ENCODE results near the gene ABCA4.
"Not testable (repeated sequence)": the region's sequence is repeated elsewhere in the genome, so short reads cannot be mapped to it uniquely, and the experiment has no call there.

ABCA4 gene

DNA sequence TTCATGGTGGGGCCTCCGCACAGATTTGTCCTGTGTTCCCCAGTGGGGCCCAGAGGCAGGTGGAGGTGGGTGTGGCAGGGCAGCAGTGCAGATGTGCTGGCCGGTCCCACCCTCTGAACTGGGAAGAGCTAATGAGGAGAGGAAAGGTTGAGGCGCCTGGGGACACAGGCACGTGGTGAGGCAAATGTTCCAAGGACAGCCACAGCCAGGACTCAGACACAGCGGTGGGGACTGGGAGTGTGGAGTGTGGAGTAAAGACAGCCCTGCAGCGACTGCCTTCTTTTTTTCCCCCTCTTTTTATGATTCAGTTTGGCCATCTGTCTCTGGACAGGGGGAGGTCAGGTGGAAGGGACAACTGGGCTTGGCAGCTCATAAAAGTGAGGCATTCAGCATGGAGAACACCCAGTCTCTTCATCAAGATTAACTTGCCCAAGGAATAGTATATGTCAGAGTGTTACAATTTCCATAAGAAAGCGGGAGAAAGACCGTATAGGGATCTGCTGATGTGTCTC, 107.5 kb downstream of the ABCA4 start:
- Mint-ChIP-seq H3K27ac (no peak overlapping the region), H3K4me1 (ENCODE audit: low read depth) (peaks cover 5% of the 10 kb centered on the region), H3K4me3 (no peak overlapping the region), H3K9me3 (ENCODE audit: low read depth) (no peaks in the 10 kb centered on the region), H3K27me3 (no peaks in the 10 kb centered on the region), H3K36me3 (no peaks in the 10 kb centered on the region)

- no peaks in the 10 kb centered on the region for H3K36me3 Mint-ChIP-seq
- H3K27ac Mint-ChIP-seq: no peak overlapping the region
- no peak overlapping the region for H3K4me3 Mint-ChIP-seq
- H3K4me1 Mint-ChIP-seq (ENCODE audit: low read depth): peaks cover 5% of the 10 kb centered on the region
- H3K9me3 Mint-ChIP-seq (ENCODE audit: low read depth): no peaks in the 10 kb centered on the region
- no peaks in the 10 kb centered on the region for H3K27me3 Mint-ChIP-seq
Measured at GRCh38 chr1:94012708-94013366, 108.1 kb downstream of the ABCA4 start.

- no peaks in the 10 kb centered on the region for H3K9me3 Mint-ChIP-seq (ENCODE audit: low read depth)
- no peaks in the 10 kb centered on the region for H3K36me3 Mint-ChIP-seq
- H3K27ac Mint-ChIP-seq: no peak overlapping the region
- no peaks in the 10 kb centered on the region for H3K27me3 Mint-ChIP-seq
- H3K4me1 Mint-ChIP-seq (ENCODE audit: low read depth): no peaks in the 10 kb centered on the region
- H3K4me3 Mint-ChIP-seq: no peak overlapping the region
Measured at GRCh38 chr1:94011709-94012595, 109.0 kb downstream of the ABCA4 start.

GRCh38 chr1:94011129-94011528, 109.8 kb downstream of the ABCA4 start:
- no peaks in the 10 kb centered on the region for H3K36me3 Mint-ChIP-seq
- no peaks in the 10 kb centered on the region for H3K9me3 Mint-ChIP-seq (ENCODE audit: low read depth)
- no peak overlapping the region for H3K4me3 Mint-ChIP-seq
- H3K27ac Mint-ChIP-seq: no peak overlapping the region
- H3K27me3 Mint-ChIP-seq: peaks cover 3% of the 10 kb centered on the region
- H3K4me1 Mint-ChIP-seq (ENCODE audit: low read depth): no peaks in the 10 kb centered on the region

DNA sequence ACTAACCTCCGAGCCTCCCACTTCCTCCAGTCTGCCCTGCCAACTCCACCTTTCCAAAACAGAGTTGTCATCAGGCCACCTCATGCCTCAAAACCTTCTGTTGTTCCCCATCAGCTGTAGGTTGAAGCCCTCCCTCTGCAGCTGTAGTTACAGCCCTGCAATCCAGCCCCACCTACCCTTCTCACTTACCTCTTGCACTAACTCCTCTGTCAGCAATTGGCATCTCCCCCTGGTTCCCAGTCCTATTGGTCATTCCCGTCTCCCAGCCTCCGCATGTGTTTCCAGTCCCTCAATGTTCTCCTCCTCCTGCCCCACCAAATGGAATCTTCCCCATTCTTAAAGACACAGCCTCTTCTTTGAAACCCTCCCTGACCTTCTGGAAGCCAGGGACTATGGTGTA, 111.6 kb downstream of the ABCA4 start:
- Mint-ChIP-seq H3K9me3 (ENCODE audit: low read depth) (no peaks in the 10 kb centered on the region), H3K27me3 (peaks cover 3% of the 10 kb centered on the region), H3K27ac (no peak overlapping the region), H3K4me1 (ENCODE audit: low read depth) (no peaks in the 10 kb centered on the region), H3K4me3 (no peak overlapping the region), H3K36me3 (no peaks in the 10 kb centered on the region)

DNA sequence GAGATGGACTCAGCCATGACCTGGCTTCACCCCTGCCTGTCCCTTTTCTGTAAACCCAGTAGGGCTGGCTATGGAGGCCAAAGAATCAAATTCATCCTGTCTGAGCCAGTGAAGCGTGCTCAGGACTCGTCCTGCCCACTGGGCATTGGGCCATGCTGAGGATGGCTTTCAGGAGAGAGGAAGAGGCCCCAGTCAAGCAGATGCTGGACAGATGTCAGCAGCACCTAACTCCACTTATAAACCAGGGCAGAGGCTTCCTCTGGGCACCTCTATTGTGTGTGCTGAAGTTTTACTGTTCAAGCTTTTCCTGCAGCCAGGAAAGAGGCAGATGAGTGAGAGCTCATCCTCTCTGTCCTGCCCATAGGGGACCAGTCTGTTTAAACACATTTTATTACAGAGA, 114.3 kb downstream of the ABCA4 start:
- Mint-ChIP-seq H3K27me3 (peaks cover 10% of the 10 kb centered on the region), H3K36me3 (no peaks in the 10 kb centered on the region), H3K4me3 (no peak overlapping the region), H3K4me1 (ENCODE audit: low read depth) (no peaks in the 10 kb centered on the region), H3K27ac (no peak overlapping the region), H3K9me3 (ENCODE audit: low read depth) (no peaks in the 10 kb centered on the region)

DNA sequence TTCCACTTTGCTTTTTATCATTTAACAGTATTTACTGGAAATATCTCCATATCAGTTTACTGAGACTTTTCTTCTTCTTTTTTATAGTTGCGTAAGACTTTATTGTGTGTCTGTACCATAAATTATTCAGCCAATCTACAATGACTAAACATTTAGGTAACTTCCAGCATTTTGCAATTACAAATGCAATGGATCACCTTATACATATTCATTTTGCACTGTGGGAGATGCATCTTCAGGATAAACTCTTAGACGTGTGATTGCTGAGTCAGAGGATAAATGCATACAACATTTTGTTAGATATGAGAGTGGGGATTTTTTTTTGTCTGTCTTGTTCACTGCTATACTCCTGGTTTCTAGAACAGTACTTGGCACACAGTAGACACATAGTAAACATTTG, 116.0 kb downstream of the ABCA4 start:
- no peak overlapping the region for H3K27ac Mint-ChIP-seq
- peaks cover 10% of the 10 kb centered on the region for H3K27me3 Mint-ChIP-seq
- no peak overlapping the region for H3K4me3 Mint-ChIP-seq
- H3K9me3 Mint-ChIP-seq (ENCODE audit: low read depth): no peaks in the 10 kb centered on the region
- no peaks in the 10 kb centered on the region for H3K4me1 Mint-ChIP-seq (ENCODE audit: low read depth)
- no peaks in the 10 kb centered on the region for H3K36me3 Mint-ChIP-seq

DNA sequence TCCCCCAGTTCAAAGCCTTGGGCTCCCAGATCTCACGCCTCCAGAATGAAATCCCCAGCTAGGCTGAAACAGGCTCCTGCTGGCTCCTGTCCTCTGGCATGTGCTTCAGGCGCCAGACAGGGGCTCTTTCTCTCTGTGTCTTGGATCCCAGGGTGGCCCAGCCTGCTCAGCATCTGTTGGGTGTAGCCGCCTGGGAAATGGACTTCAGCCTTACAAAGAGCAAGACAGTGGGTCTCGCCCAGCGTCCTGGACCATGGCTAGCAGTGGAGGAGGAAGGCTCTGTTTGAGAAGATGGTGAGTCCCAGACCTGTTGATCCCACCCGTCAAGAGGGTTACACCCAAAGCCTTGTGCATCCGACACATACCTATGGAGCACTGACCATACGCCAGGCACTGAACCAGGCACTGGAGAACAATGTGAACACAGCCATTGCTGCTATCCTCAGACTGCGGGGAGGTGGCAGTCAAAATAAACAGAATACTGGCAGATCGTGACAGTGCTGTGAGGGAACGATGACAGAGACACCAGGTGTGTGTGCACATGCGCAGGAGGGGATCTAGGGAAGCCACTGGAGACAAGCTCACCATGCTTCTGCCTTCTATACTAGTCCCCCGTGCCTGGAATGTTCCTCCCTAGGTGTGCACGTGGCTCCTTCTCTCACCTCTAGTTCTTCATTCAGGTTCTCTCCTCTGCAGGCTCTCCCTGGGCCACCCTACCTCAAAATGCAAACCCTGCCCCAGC, 118.7 kb downstream of the ABCA4 start:
- H3K4me1 Mint-ChIP-seq (ENCODE audit: low read depth): no peaks in the 10 kb centered on the region
- H3K27me3 Mint-ChIP-seq: peaks cover 10% of the 10 kb centered on the region
- no peaks in the 10 kb centered on the region for H3K9me3 Mint-ChIP-seq (ENCODE audit: low read depth)
- no peaks in the 10 kb centered on the region for H3K36me3 Mint-ChIP-seq
- no peak overlapping the region for H3K4me3 Mint-ChIP-seq
- H3K27ac Mint-ChIP-seq: no peak overlapping the region

DNA sequence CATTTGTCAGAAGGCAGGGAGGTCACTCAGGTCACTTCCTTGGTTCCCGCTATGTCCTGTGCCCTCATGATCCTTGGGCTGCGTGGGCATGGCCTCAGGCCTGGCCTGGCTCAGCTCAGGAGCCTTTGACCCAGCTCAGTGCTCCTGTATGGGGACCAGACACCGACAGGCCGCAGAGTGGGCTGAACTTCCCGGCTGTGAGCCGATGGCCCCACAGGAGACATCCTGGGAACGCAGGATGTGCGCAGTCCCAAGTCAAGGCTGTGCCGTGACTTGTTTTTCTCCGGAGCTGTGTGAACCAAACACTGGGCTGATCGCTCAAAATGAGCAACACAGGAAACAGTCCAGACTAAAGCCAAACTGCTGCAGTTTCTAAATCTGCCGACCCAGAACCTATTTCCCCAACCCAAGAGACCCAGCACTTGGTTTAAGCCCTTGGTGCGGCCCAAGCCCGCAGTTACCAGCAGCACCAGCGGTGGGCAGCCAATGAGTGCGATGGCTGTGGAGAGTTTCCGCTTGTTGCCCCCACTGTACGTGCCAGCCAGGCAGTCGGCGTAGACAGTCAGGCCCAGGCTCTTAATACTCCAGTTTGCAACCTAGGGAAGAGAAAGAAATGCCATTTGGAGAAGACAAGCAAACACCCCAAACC, 119.4 kb downstream of the ABCA4 start:
- Mint-ChIP-seq H3K36me3 (no peaks in the 10 kb centered on the region), H3K9me3 (ENCODE audit: low read depth) (no peaks in the 10 kb centered on the region), H3K4me1 (ENCODE audit: low read depth) (no peaks in the 10 kb centered on the region), H3K27ac (no peak overlapping the region), H3K4me3 (no peak overlapping the region), H3K27me3 (peaks cover 9% of the 10 kb centered on the region)

- Mint-ChIP-seq H3K36me3 (no peaks in the 10 kb centered on the region), H3K4me3 (no peak overlapping the region), H3K9me3 (ENCODE audit: low read depth) (no peaks in the 10 kb centered on the region), H3K27ac (no peak overlapping the region), H3K4me1 (ENCODE audit: low read depth) (no peaks in the 10 kb centered on the region), H3K27me3 (peaks cover 7% of the 10 kb centered on the region)
Measured at GRCh38 chr1:94000510-94001282, 120.3 kb downstream of the ABCA4 start.

DNA sequence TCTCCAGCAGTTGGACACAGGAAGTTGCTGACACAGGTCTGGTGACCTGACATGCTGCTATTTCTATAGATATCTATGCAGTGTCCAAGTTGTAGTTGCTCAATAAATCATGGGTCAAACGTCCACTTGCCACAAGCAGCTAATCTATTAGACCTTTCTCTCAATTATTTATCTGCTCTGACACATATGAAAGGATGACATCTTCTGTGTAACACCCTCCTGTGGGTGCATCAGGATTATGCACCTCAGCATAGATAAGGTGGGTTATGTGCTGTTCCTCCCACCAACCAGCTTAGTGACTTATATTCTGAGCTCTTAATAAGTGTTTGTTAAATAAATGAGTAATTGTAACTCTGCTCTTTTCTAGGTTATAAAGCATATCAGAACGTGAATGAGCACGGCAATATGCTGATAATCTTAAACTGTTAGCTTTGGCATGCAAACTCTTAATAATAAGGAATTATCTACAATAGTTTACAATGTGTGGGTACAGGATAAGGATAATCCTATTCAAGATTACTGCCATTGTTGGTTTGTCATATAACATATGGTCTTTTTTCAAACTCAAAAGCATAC, 121.0 kb downstream of the ABCA4 start:
- H3K27me3 Mint-ChIP-seq: peaks cover 7% of the 10 kb centered on the region
- no peaks in the 10 kb centered on the region for H3K9me3 Mint-ChIP-seq (ENCODE audit: low read depth)
- no peak overlapping the region for H3K27ac Mint-ChIP-seq
- no peaks in the 10 kb centered on the region for H3K4me1 Mint-ChIP-seq (ENCODE audit: low read depth)
- no peaks in the 10 kb centered on the region for H3K36me3 Mint-ChIP-seq
- no peak overlapping the region for H3K4me3 Mint-ChIP-seq

DNA sequence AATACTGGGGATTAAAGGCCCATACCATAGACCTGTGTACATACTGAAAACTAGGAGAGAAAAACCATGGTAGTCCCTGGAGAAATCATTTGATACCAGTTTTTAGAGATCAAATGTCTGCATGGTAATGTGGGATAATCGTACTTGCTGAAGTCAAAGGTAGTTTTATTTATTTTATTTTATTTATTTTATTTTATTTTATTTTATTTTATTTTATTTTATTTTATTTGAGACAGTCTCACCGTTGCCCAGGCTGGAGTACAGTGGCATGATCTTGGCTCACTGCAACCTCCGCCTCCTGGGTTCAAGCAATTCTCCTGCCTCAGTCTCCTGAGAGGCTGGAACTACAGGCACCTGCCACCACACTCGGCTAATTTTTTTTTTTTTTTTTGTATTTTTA, 122.4 kb downstream of the ABCA4 start:
- not testable (repeated sequence) for H3K27me3 Mint-ChIP-seq; H3K4me3 Mint-ChIP-seq; H3K9me3 Mint-ChIP-seq (ENCODE audit: low read depth); H3K4me1 Mint-ChIP-seq (ENCODE audit: low read depth); H3K27ac Mint-ChIP-seq; H3K36me3 Mint-ChIP-seq

DNA sequence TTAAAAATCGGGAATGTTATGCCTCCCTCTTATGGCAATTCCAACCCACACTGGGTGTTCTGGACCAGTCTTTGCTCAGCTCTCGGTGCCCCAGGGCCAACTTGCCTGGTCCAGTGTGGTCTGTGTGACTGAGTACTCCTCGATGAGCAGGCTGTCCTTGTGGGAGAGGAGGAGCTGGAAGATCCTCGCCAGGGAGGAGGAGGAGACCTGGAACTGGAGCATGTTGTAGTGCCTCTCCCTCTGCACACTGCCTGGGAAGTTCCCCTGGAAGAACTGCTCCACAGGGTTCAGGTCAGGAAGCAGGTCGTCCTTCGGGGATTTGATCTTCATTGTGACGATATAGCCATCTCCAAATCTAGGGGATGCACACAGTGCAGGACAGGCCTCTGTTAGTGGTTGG, 123.2 kb downstream of the ABCA4 start:
- Mint-ChIP-seq H3K27me3 (peaks cover 2% of the 10 kb centered on the region), H3K27ac (no peak overlapping the region), H3K4me1 (ENCODE audit: low read depth) (no peaks in the 10 kb centered on the region), H3K9me3 (ENCODE audit: low read depth) (no peaks in the 10 kb centered on the region), H3K4me3 (no peak overlapping the region), H3K36me3 (no peaks in the 10 kb centered on the region)
